WTC11 (cell line): Measurements from ENCODE around the gene TESK2. TPM values are rescaled to one million over a fixed set of nuclear protein-coding genes. Genes with fewer than 3 reads are reported as not detected.
A peak's percentile ranks its signal among the peaks of the same experiment; 100 is the strongest.

Experiments used
- ATAC-seq: fragments of 200-7000 bp; cut with Tn5 transposase; 2 replicates; pipeline ENCODE4 v1.10.0; 2021; ENCODE audit warnings: mild to moderate bottlenecking, moderate library complexity
- CTCF ChIA-PET: fragments of 300-600 bp; sonication (Branson Sonifier 250); formaldehyde crosslinking; loops from one replicate; lab custom pipeline; 2021; ENCODE audit warnings: antibody characterized with exemption; lab: Charles Lee
- POLR2A ChIA-PET: fragments of 350-600 bp; sonication (Branson Sonifier 250); formaldehyde crosslinking; loops from one replicate; lab custom pipeline; 2021; ENCODE audit warnings: antibody characterized with exemption; lab: Charles Lee
- DNase-seq: peaks from one replicate; pipeline ENCODE4 v3.0.0; 2021; ENCODE audit warnings: low spot score
- H3K27ac Mint-ChIP-seq: 2 replicates; pipeline ENCODE4 v1.8.0; 2021; ENCODE audit warnings: mixed read lengths
- H3K27me3 Mint-ChIP-seq: 2 replicates; pipeline ENCODE4 v1.8.0; 2021; ENCODE audit warnings: low read depth, mild to moderate bottlenecking, moderate library complexity, mixed read lengths
- H3K36me3 Mint-ChIP-seq: 2 replicates; pipeline ENCODE4 v1.8.0; 2021; ENCODE audit warnings: mixed read lengths
- H3K4me1 Mint-ChIP-seq: 2 replicates; pipeline ENCODE4 v1.8.0; 2022; ENCODE audit warnings: mixed read lengths
- H3K4me3 Mint-ChIP-seq: 2 replicates; pipeline ENCODE4 v1.8.0; 2021; ENCODE audit warnings: mild to moderate bottlenecking, moderate library complexity, mixed read lengths
- H3K9me3 Mint-ChIP-seq: 2 replicates; pipeline ENCODE4 v1.8.0; 2021; ENCODE audit warnings: mixed read lengths
- CBFB ChIP-seq: sonication (generic); formaldehyde crosslinking; IDR thresholded peaks from 2 replicates; pipeline ENCODE4 v1.8.1; 2022; ENCODE audit warnings: mild to moderate bottlenecking, low read depth, missing genetic modification reagents
- CREM ChIP-seq: sonication (generic); formaldehyde crosslinking; IDR thresholded peaks from 2 replicates; pipeline ENCODE4 v1.8.1; 2022; ENCODE audit warnings: mild to moderate bottlenecking, missing genetic modification reagents, moderate library complexity
- E2F1 ChIP-seq: sonication (generic); formaldehyde crosslinking; IDR thresholded peaks from 2 replicates; pipeline ENCODE4 v1.8.0; 2022; ENCODE audit warnings: mild to moderate bottlenecking, missing genetic modification reagents
- FOXJ3 ChIP-seq: sonication (generic); formaldehyde crosslinking; IDR thresholded peaks from 2 replicates; pipeline ENCODE4 v1.9.0; 2021; ENCODE audit warnings: missing genetic modification reagents, mild to moderate bottlenecking, borderline replicate concordance
- GRHL2 ChIP-seq: fragments of 250-450 bp; sonication (Bioruptor Pico); IDR thresholded peaks from 2 replicates; pipeline ENCODE4 v1.8.0; 2022; ENCODE audit warnings: mild to moderate bottlenecking, moderate library complexity; ENCODE audit not compliant: insufficient replicate concordance, severe bottlenecking
- HMGA2 ChIP-seq: fragments of 250-450 bp; sonication (Bioruptor Pico); IDR thresholded peaks from 2 replicates; pipeline ENCODE4 v1.4.0; 2021; ENCODE audit warnings: mild to moderate bottlenecking, moderate library complexity
- IRF2 ChIP-seq: sonication (generic); formaldehyde crosslinking; IDR thresholded peaks from 2 replicates; pipeline ENCODE4 v1.8.0; 2022; ENCODE audit warnings: low read depth, missing genetic modification reagents, borderline replicate concordance
- JAZF1 ChIP-seq: fragments of 250-450 bp; sonication (Bioruptor Pico); IDR thresholded peaks from 2 replicates; pipeline ENCODE4 v1.9.0; 2021; ENCODE audit warnings: moderate library complexity, mild to moderate bottlenecking, inconsistent platforms
- KAT7 ChIP-seq: sonication (generic); formaldehyde crosslinking; IDR thresholded peaks from 2 replicates; pipeline ENCODE4 v1.8.1; 2023; ENCODE audit warnings: missing genetic modification reagents, mild to moderate bottlenecking, borderline replicate concordance
- NFE2L1 ChIP-seq: sonication (generic); formaldehyde crosslinking; IDR thresholded peaks from 2 replicates; pipeline ENCODE4 v1.8.1; 2023; ENCODE audit warnings: missing genetic modification reagents
- NFYB ChIP-seq: sonication (generic); formaldehyde crosslinking; conservative IDR thresholded peaks from 2 replicates; pipeline ENCODE4 v1.8.0; 2022; ENCODE audit warnings: low read depth, missing genetic modification reagents
- NR2C2 ChIP-seq: sonication (generic); formaldehyde crosslinking; IDR thresholded peaks from 2 replicates; pipeline ENCODE4 v1.8.0; 2022; ENCODE audit warnings: mild to moderate bottlenecking, missing genetic modification reagents
- NR3C1 ChIP-seq: sonication (generic); formaldehyde crosslinking; conservative IDR thresholded peaks from 2 replicates; pipeline ENCODE4 v1.8.1; 2023; ENCODE audit warnings: low read depth, mild to moderate bottlenecking, missing genetic modification reagents
- RORB ChIP-seq: fragments of 250-450 bp; sonication (Bioruptor Pico); IDR thresholded peaks from 2 replicates; pipeline ENCODE4 v1.9.0; 2021; ENCODE audit warnings: mild to moderate bottlenecking
- SOX15 ChIP-seq: fragments of 250-450 bp; sonication (Bioruptor Pico); IDR thresholded peaks from 2 replicates; pipeline ENCODE4 v1.9.0; 2021; ENCODE audit warnings: mild to moderate bottlenecking
- ZBTB21 ChIP-seq: sonication (generic); formaldehyde crosslinking; IDR thresholded peaks from 2 replicates; pipeline ENCODE4 v1.8.1; 2023; ENCODE audit warnings: mild to moderate bottlenecking, missing genetic modification reagents, borderline replicate concordance
- ZBTB43 ChIP-seq: sonication (generic); formaldehyde crosslinking; IDR thresholded peaks from 2 replicates; pipeline ENCODE4 v1.8.1; 2023; ENCODE audit warnings: mild to moderate bottlenecking, missing genetic modification reagents
- ZNF396 ChIP-seq: fragments of 250-450 bp; sonication (Bioruptor Pico); IDR thresholded peaks from 2 replicates; pipeline ENCODE4 v1.8.0; 2021; ENCODE audit warnings: mild to moderate bottlenecking, moderate library complexity, borderline replicate concordance
- ZNF425 ChIP-seq: fragments of 250-450 bp; sonication (Bioruptor Pico); conservative IDR thresholded peaks from 2 replicates; pipeline ENCODE4 v1.9.0; 2021; ENCODE audit warnings: mild to moderate bottlenecking
- ZNF671 ChIP-seq: fragments of 250-450 bp; sonication (Bioruptor Pico); IDR thresholded peaks from 2 replicates; pipeline ENCODE4 v1.8.0; 2021; ENCODE audit warnings: mild to moderate bottlenecking
- total RNA-seq: library from RNA; stranded (reverse); gene quantifications from 3 replicates; pipeline ENCODE4 v1.2.3, GENCODE V29; 2021
- TF ChIP-seq, protein P1 (sequence below): fragments of 250-450 bp; sonication (Bioruptor Pico); IDR thresholded peaks from 2 replicates; pipeline ENCODE4 v1.9.0; 2021; ENCODE audit warnings: mild to moderate bottlenecking, borderline replicate concordance
- TF ChIP-seq, protein P2 (sequence below): sonication (generic); formaldehyde crosslinking; IDR thresholded peaks from 2 replicates; pipeline ENCODE4 v1.8.1; 2023; ENCODE audit warnings: mild to moderate bottlenecking, missing genetic modification reagents
- TF ChIP-seq, protein P3 (sequence below): sonication (generic); formaldehyde crosslinking; IDR thresholded peaks from 2 replicates; pipeline ENCODE4 v1.8.1; 2023; ENCODE audit warnings: mild to moderate bottlenecking, missing genetic modification reagents, moderate library complexity
- TF ChIP-seq, protein P4 (sequence below): sonication (generic); formaldehyde crosslinking; IDR thresholded peaks from 2 replicates; pipeline ENCODE4 v1.8.1; 2022; ENCODE audit warnings: mild to moderate bottlenecking, missing genetic modification reagents, moderate library complexity, borderline replicate concordance

Gene TESK2
- total RNA-seq, 1 experiment from 2014 or later = 13.3 TPM

GRCh38 chr1:45412899-45413298 lies 78.1 kb downstream of the TESK2 start (continued):
- TF ChIP-seq NFYB = no peak
- no peak for TF ChIP-seq IRF2
- TF ChIP-seq NR2C2 = no peak
- TF ChIP-seq ZBTB21 (CRISPR knock-in tag) = no peak

GRCh38 chr1:45411510-45411899 lies 79.5 kb downstream of the TESK2 start:
- ChIA-PET POLR2A (no interaction called here), CTCF (interaction anchor here (0.6 kb wide), 1 partner anchor 21 kb away, joined by 4 read pairs; no protein-coding TSS in a partner anchor)
- TF ChIP-seq JAZF1 (CRISPR knock-in tag) (no peak), NFE2L1 (CRISPR knock-in tag) (no peak), FOXJ3 (CRISPR knock-in tag) (no peak), ZNF396 (no peak), NR3C1 (CRISPR knock-in tag) (no peak), RORB (CRISPR knock-in tag) (no peak), GRHL2 (no peak), ZNF425 (CRISPR knock-in tag) (no peak), HMGA2 (CRISPR knock-in tag) (no peak), CREM (CRISPR knock-in tag) (no peak), ZBTB43 (CRISPR knock-in tag) (no peak), CBFB (no peak), ZNF671 (CRISPR knock-in tag) (no peak), E2F1 (CRISPR knock-in tag) (no peak), KAT7 (no peak), SOX15 (CRISPR knock-in tag) (no peak)
- TF ChIP-seq, protein P1, sequence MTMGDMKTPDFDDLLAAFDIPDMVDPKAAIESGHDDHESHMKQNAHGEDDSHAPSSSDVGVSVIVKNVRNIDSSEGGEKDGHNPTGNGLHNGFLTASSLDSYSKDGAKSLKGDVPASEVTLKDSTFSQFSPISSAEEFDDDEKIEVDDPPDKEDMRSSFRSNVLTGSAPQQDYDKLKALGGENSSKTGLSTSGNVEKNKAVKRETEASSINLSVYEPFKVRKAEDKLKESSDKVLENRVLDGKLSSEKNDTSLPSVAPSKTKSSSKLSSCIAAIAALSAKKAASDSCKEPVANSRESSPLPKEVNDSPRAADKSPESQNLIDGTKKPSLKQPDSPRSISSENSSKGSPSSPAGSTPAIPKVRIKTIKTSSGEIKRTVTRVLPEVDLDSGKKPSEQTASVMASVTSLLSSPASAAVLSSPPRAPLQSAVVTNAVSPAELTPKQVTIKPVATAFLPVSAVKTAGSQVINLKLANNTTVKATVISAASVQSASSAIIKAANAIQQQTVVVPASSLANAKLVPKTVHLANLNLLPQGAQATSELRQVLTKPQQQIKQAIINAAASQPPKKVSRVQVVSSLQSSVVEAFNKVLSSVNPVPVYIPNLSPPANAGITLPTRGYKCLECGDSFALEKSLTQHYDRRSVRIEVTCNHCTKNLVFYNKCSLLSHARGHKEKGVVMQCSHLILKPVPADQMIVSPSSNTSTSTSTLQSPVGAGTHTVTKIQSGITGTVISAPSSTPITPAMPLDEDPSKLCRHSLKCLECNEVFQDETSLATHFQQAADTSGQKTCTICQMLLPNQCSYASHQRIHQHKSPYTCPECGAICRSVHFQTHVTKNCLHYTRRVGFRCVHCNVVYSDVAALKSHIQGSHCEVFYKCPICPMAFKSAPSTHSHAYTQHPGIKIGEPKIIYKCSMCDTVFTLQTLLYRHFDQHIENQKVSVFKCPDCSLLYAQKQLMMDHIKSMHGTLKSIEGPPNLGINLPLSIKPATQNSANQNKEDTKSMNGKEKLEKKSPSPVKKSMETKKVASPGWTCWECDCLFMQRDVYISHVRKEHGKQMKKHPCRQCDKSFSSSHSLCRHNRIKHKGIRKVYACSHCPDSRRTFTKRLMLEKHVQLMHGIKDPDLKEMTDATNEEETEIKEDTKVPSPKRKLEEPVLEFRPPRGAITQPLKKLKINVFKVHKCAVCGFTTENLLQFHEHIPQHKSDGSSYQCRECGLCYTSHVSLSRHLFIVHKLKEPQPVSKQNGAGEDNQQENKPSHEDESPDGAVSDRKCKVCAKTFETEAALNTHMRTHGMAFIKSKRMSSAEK (CRISPR knock-in tag) = no peak
- TF ChIP-seq, protein P2, sequence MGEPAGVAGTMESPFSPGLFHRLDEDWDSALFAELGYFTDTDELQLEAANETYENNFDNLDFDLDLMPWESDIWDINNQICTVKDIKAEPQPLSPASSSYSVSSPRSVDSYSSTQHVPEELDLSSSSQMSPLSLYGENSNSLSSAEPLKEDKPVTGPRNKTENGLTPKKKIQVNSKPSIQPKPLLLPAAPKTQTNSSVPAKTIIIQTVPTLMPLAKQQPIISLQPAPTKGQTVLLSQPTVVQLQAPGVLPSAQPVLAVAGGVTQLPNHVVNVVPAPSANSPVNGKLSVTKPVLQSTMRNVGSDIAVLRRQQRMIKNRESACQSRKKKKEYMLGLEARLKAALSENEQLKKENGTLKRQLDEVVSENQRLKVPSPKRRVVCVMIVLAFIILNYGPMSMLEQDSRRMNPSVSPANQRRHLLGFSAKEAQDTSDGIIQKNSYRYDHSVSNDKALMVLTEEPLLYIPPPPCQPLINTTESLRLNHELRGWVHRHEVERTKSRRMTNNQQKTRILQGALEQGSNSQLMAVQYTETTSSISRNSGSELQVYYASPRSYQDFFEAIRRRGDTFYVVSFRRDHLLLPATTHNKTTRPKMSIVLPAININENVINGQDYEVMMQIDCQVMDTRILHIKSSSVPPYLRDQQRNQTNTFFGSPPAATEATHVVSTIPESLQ (CRISPR knock-in tag) = no peak
- TF ChIP-seq, protein P3, sequence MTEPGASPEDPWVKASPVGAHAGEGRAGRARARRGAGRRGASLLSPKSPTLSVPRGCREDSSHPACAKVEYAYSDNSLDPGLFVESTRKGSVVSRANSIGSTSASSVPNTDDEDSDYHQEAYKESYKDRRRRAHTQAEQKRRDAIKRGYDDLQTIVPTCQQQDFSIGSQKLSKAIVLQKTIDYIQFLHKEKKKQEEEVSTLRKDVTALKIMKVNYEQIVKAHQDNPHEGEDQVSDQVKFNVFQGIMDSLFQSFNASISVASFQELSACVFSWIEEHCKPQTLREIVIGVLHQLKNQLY (CRISPR knock-in tag) = no peak
- TF ChIP-seq, protein P4, sequence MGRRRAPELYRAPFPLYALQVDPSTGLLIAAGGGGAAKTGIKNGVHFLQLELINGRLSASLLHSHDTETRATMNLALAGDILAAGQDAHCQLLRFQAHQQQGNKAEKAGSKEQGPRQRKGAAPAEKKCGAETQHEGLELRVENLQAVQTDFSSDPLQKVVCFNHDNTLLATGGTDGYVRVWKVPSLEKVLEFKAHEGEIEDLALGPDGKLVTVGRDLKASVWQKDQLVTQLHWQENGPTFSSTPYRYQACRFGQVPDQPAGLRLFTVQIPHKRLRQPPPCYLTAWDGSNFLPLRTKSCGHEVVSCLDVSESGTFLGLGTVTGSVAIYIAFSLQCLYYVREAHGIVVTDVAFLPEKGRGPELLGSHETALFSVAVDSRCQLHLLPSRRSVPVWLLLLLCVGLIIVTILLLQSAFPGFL = no peak
- H3K4me1 Mint-ChIP-seq = peaks cover 5% of the 10 kb centered on the region
- peak; percentile 71 for ATAC-seq
- H3K27me3 Mint-ChIP-seq = no peaks in the 10 kb centered on the region
- no peaks in the 10 kb centered on the region for H3K9me3 Mint-ChIP-seq
- no peaks in the 10 kb centered on the region for H3K36me3 Mint-ChIP-seq
- no peak for DNase-seq
- no peak overlapping the region for H3K4me3 Mint-ChIP-seq
- H3K27ac Mint-ChIP-seq = no peak overlapping the region; the same call in 1 of the 2 replicates
